Muscle of arm (tissue), 12 donors: ENCODE results near the gene ETS1. TPM values are rescaled to one million over a fixed set of nuclear protein-coding genes. Genes with fewer than 3 reads are reported as not detected.

ENCODE experiments used
- DNase-seq: peaks from one replicate; pipeline ENCODE4 v3.0.0-alpha.2; 2013
- polyA plus RNA-seq, 12 donors: library from polyadenylated mRNA; unstranded; fragments of 120-200 nt; gene quantifications; one replicate each; pipeline ENCODE4 v1.2.1, GENCODE V29; 2013; ENCODE audit not compliant: insufficient read length in 12 of 12

The ETS1 gene
- polyA plus RNA-seq, 12 donors = 51.1 to 122 (median 63.2) TPM

DNA sequence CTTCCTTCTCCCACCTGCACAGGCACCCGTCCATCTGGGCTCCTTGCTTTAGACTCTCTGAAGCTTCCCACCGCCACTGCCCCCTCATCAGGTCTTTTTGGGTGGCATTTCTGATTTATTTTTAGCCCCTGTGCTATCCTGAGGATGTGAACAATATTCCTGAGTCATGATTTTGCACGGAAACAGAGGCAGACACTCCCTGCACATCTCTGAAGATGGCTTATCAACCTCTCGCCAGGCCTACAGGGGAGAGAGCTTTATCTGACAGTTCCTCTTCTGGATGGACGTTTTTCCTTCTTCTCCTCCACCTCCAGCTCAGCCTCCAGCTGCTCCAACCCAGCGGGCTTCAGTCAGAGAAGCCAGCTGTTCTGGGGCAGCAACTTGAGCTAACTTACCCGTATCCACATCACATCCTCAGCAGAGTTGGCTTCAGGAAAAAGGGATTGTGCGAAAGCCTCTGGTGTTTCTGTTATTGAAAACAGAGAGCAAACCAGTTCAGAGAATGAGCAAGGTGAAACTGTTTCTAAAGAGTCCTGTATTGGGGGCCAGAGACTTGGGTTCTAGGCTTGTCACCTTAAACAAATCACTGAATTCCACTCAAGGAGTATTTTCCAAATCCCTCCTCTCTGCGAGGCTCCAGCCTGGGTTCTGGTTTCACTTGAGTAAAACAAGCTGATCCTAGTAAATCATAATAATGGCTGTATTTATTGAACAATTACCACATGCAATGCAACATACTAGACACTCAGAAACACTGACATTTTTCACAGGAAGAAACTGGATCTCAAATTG lies 33.1 kb upstream of the ETS1 start:
- DNase-seq = no peak

GRCh38 chr11:128619540-128620308 lies 32.4 kb upstream of the ETS1 start:
- no peak for DNase-seq

DNA sequence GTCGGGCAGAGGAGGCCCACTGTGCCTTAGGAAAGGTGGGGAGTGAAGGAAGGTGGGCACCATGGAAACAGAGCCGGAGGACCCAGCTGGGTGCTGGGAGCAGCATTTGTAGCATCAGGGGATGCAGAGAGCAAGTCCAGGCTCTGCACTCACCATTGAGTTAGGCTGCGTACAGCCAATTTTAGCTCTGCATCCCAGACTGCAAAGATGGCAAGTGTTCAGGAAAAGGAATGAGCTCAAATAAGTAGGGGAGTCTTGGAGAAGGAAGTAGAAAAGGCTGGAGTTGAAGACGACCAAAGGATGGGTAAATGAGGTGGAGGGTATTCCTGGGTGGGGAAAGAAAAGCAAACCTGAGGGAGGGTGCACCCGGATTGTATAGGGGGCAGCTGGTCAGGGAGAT lies 31.6 kb upstream of the ETS1 start:
- no peak for DNase-seq

GRCh38 chr11:128618603-128619002 lies 31.2 kb upstream of the ETS1 start:
- no peak for DNase-seq

DNA sequence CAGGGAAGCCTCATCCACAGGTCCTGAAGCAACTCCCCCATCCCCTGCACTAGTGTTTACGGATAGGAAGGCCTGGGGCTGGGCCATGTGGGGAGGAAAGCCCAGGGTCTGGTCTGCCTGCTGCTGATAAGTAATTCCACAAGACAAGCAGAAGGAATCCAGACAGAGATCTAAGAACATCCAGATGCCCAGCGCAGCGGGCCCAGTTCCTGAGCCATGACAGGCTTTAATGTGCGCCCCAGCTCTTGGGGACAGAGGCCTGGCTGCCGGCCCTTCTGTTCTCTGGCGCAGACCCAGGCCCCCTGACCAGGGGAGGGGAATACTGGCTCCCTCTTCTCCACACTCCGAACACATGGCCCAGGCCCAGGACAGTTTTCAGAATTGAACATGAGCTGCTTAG lies 28.8 kb upstream of the ETS1 start:
- DNase-seq = no peak

DNA sequence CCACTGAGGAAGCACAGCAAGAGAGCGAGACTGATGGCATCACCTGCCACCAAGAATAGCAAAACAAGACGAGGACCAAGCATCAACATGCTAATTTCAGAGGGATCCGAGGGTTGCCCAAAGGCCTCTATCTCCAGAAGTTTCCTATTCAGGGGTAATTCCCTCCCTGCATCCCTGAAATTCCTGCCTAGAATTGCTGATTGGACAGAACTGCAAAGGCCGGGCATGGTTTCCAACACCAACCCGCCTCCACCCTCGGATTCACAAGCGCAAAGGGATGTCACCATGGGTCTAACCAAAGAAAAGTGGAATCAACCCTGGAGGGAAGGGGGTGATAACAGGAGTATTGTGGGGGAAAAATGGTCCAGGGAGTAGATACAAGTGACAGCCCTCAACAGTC lies 28.3 kb upstream of the ETS1 start:
- no peak for DNase-seq

GRCh38 chr11:128615076-128615475 lies 27.7 kb upstream of the ETS1 start:
- DNase-seq = no peak

GRCh38 chr11:128614026-128614425 lies 26.7 kb upstream of the ETS1 start:
- DNase-seq = no peak

GRCh38 chr11:128613300-128613995 lies 26.1 kb upstream of the ETS1 start:
- DNase-seq = no peak

DNA sequence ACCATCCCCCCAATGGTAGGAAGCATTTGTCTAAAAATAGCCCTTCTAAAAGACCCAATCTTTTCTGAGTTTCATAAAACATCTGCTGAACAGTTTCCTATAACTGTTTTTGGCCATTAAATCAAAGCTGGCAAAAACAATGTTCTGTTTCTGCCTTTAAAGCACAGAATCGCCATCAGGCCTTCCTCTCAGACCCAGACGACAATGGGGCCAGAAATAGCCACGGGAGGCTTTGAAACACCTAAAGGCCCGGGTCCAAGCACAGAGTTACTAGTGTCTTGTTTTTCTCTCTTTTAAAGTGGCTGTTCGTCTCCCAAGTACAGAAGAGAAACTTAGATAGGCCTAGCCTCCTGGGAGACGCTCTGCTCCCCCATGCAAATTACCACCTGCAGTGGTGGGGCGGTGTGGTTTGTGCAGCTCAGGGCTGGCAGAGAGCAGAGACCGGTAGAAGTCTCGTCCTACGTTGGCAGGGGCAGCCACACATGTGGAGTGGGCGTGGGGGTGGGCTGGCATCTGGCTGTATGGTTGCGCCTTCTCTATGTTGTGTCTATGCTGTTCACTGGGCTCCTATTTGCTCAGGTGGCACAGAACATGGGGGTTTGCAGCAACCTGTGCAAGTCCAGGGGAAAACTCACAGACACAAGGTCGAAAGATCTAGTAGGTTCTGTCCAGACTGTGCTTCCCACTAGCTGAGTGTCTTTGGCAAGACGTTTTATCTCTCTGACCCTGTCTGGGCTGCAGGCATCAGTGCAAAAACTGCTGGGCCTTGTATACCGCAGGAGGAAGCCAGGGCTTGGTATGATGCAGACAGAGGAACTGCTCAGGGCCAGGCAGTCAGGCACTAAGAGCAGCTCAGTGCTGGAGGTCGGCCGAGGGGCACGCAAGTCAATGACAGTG lies 23.6 kb upstream of the ETS1 start:
- peak; percentile 56 for DNase-seq

DNA sequence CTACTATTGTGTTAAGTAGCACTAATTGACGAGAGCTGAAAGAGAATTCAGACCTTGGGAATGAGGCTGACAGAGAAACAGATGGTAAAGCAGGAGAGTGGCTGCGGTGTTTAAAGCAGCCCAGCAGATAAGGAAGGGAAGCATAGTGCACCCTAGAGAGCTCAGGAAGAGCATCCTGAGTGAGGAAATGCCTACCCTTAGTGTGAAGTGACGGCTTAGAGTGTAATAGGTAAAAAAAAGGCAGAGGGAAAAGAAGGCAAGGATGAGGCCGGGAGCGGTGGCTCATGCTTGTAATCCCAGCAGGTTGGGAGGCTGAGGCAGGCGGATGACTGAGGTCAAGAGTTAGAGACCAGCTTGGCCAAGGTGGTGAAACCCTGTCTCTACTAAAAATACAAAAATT lies 22.4 kb upstream of the ETS1 start:
- DNase-seq = no peak

- peak; percentile 67 for DNase-seq
These were observed 21.5 kb upstream of the ETS1 start for GRCh38 chr11:128608746-128609407.

- DNase-seq = no peak
These were observed 20.5 kb upstream of the ETS1 start for GRCh38 chr11:128607819-128608218.

- no peak for DNase-seq
These were observed 17.4 kb upstream of the ETS1 start for GRCh38 chr11:128604723-128605122.

- no peak for DNase-seq
These were observed 16.5 kb upstream of the ETS1 start for GRCh38 chr11:128603752-128604414.

DNA sequence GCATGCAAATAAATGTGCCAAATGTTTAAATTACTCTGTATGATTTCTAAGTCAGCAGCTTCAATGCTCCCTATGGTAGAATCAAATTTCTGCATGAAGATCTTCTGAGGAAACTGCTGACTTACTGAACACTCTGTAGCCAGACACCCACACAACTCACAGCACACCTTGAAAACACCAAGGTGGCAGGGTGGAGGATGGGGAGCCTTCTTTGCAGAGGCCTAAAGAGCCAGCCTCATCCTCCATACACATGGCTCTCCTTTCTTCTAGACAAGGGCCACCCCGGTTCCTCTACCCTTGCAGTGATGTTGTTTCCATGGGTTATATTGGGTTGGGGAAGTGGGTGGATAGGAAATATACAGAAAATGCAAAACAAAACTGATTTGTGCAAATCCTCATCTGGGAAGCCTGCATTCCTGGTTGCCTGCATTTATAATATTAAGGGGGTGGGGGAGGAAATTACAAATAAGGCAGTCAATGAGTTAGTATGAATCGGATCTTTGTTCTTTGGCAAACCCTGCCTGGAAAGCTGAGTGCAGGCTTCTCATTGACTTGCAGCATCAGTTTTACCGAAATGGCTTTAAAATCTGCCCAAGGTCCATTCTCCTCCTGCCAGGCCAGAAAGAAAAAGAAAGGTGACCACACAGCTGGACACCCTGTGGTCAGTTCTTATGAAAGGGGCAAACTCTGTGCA lies 15.8 kb upstream of the ETS1 start:
- no peak for DNase-seq

GRCh38 chr11:128599729-128600128 lies 12.4 kb upstream of the ETS1 start:
- DNase-seq = no peak

DNA sequence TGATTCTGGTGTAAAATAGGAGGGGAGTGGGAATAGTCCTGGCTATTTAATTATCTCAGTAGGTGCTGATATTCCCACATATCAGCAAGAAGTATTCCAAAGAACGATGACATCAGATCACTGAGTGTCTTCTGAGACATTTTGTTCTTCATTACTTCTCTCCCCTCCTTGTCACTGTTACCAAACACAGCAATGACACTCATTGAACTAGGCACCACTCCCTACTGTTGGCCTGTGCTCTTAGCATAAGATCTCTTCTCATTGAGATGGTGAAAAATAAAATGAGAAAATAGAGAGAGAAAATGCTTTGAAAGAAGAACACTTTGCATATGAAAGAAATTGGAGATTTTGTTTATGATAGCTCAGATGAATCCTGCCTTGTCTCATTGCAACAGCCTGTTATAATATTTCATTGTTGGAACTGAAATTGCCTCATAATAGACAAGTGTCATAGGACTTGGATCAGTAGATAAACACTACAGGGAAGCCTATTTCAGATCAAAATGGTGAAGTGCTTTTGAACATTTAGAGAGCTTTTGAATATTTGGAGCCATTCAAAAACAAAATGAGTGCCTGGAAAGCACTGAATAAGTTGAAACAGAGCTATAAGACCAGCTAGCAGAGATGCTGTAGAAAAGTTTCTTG lies 11.3 kb upstream of the ETS1 start:
- no peak for DNase-seq

DNA sequence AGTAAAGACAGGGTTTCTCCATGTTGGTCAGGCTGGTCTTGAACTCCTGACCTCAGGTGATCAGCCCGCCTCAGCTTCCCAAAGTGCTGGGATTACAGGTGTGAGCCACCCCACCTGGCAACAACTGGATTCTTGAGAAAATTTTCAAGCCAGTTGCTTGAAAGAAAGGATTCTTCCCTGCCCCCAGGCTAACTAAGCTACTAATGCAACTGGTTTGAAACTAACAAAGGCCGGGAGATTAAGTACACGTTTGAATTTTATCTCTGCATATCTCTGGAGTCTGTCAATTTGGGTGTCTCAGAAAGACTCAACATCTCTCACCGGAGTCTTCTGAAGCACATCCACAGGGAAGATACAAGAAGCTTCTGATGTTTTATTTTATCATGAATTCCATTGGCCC lies 10.7 kb upstream of the ETS1 start:
- no peak for DNase-seq
